Colonic mucosa (tissue), 4 donors: ENCODE results near the gene ADGRA1. TPM values are rescaled to one million over a fixed set of nuclear protein-coding genes. Genes with fewer than 3 reads are reported as not detected.

ENCODE experiments used
- DNase-seq: peaks from one replicate; pipeline ENCODE4 v3.0.0-alpha.2; 2020
- H3K27ac ChIP-seq: fragments of 200-600 bp; one replicate; pipeline ENCODE4 v1.8.0; 2021
- H3K27me3 ChIP-seq: fragments of 200-600 bp; one replicate; pipeline ENCODE4 v1.8.0; 2021
- H3K36me3 ChIP-seq: fragments of 200-600 bp; one replicate; pipeline ENCODE4 v1.8.0; 2021
- H3K4me1 ChIP-seq: fragments of 200-600 bp; one replicate; pipeline ENCODE4 v1.8.0; 2021; ENCODE audit warnings: mild to moderate bottlenecking
- H3K4me3 ChIP-seq: fragments of 200-600 bp; one replicate; pipeline ENCODE4 v1.8.0; 2021
- H3K9ac ChIP-seq, 2 donors: one replicate each; pipeline ENCODE4 v1.7.0; 2013; ENCODE audit warnings: control low read depth in 2 of 2, low read depth in 2 of 2, low read length in 2 of 2
- H3K9me3 ChIP-seq: fragments of 200-600 bp; one replicate; pipeline ENCODE4 v1.8.0; 2021
- intact Hi-C: fragments of 100-400 bp; cut with DNase I; formaldehyde crosslinking; loops from one replicate; pipeline ENCODE4 v1.14.1; 2022
- total RNA-seq, 2 donors: library from RNA; stranded (reverse); fragmentation: NEBNext Ultra II Directional in 1 of 2; extraction: Animal tissue kit (Norgen Biotek cat#: 25700) in 1 of 2; gene quantifications; one replicate each; pipeline ENCODE4 v1.2.1, GENCODE V29; 2021
- TF ChIP-seq, protein P1 (sequence below): fragments of 200-600 bp; IDR thresholded peaks from one replicate; pipeline ENCODE4 v1.8.0; 2022; ENCODE audit warnings: antibody characterized with exemption, mild to moderate bottlenecking
- donor health status: healthy.
- donor health status: DM: no; HTN: no; CAD: no.
- donor health status: DM: no; HTN: no; CAD: no.

ADGRA1 gene
- total RNA-seq, 2 donors from 2014 or later, result not detected

DNA sequence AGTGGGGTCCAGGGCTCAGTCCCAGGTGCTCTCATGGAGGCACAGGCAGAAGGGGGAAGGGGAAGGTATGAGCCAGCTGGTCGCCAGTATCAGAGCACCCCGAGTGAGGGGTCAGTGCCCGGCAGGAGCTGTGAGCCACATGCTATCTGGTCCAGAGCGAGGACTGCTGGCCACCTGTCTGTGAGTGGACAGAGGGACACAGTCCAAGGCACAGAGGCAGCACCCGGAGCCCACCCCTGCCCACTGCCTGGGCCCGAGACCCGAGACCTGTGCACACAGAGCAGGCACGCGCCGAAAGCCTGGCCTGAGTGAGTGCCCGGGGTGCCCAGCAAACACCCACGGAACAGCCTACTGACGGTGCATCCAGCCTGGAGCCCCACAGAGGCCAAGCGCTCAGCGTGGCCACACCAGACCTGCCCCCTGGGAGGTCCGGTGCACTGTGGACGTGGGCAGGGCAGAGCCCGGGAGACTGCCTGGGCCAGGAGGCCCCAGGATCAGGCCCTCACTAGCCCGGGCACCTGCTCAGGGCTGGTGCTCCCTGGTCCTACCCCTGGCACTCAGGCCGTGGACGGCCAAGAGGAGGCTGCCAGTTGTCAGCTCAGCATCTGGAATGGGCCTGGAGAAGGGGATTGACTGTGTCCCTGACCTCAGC, 29.4 kb downstream of the ADGRA1 start:
- Histone ChIP-seq H3K27me3 (no peaks in the 10 kb centered on the region), H3K4me1 (no peaks in the 10 kb centered on the region), H3K36me3 (no peaks in the 10 kb centered on the region), H3K4me3 (no peak overlapping the region), H3K9ac (no peak overlapping the region), H3K27ac (no peak overlapping the region), H3K9me3 (no peaks in the 10 kb centered on the region)
- intact Hi-C loops, result no loop called here
- no peak for DNase-seq
- TF ChIP-seq, protein P1, sequence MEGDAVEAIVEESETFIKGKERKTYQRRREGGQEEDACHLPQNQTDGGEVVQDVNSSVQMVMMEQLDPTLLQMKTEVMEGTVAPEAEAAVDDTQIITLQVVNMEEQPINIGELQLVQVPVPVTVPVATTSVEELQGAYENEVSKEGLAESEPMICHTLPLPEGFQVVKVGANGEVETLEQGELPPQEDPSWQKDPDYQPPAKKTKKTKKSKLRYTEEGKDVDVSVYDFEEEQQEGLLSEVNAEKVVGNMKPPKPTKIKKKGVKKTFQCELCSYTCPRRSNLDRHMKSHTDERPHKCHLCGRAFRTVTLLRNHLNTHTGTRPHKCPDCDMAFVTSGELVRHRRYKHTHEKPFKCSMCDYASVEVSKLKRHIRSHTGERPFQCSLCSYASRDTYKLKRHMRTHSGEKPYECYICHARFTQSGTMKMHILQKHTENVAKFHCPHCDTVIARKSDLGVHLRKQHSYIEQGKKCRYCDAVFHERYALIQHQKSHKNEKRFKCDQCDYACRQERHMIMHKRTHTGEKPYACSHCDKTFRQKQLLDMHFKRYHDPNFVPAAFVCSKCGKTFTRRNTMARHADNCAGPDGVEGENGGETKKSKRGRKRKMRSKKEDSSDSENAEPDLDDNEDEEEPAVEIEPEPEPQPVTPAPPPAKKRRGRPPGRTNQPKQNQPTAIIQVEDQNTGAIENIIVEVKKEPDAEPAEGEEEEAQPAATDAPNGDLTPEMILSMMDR, result no peak

DNA sequence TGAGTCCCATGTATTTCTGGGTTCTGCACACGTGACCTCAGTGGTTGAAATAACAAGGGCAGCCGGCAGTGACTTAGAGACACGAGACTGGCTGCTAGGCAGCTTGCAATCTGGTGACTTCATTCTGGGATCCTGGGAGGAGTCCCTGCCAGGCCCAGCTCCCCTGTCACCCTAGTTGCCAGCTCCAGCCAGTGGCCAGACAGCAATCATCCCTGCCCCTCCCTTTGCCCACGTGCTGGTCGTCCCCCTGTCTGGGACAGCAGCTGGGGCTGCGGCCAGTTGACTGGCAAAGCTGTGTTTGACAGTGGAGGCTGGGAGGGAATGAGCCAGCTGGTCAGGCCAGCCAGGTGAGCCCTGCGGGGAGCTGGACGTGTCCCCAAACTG, 30.0 kb downstream of the ADGRA1 start:
- no peak overlapping the region for H3K27ac ChIP-seq

DNA sequence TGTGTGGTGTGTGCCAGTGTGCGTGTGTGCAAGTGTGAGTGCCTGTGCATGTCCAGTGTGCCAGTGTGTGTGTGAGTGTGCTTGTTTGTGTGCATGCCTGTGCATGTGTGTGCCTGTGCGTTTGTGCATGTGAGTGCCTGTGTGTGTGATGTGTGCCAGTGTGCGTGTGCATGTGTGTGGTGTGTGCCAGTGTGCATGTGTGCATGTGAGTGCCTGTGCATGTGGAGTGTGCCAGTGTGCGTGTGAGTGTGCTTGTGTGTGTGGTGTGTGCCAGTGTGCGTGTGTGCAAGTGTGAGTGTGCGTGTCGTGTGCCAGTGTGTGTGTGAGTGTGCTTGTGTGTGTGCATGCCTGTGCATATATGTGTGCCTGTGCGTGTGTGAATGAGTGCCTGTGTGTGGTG, 33.8 kb downstream of the ADGRA1 start:
- no peak overlapping the region for H3K4me3 ChIP-seq
- no peaks in the 10 kb centered on the region for H3K4me1 ChIP-seq
- no peak for DNase-seq
- intact Hi-C loops, result loop anchor here (5.0 kb wide), 1 partner anchor 284 kb away; no protein-coding TSS in a partner anchor
- no peak overlapping the region for H3K9ac ChIP-seq
- TF ChIP-seq, protein P1, result no peak
- no peaks in the 10 kb centered on the region for H3K27me3 ChIP-seq
- H3K9me3 ChIP-seq, result no peaks in the 10 kb centered on the region
- no peak overlapping the region for H3K27ac ChIP-seq
- no peaks in the 10 kb centered on the region for H3K36me3 ChIP-seq

More for the DNA sequence above, 30.0 kb downstream of the ADGRA1 start:
- DNase-seq, result no peak
- Histone ChIP-seq H3K9me3 (no peaks in the 10 kb centered on the region), H3K4me1 (no peaks in the 10 kb centered on the region), H3K27me3 (no peaks in the 10 kb centered on the region), H3K9ac (no peak overlapping the region), H3K4me3 (no peak overlapping the region), H3K36me3 (no peaks in the 10 kb centered on the region)
- intact Hi-C loops, result no loop called here
- TF ChIP-seq, protein P1, result no peak

DNA sequence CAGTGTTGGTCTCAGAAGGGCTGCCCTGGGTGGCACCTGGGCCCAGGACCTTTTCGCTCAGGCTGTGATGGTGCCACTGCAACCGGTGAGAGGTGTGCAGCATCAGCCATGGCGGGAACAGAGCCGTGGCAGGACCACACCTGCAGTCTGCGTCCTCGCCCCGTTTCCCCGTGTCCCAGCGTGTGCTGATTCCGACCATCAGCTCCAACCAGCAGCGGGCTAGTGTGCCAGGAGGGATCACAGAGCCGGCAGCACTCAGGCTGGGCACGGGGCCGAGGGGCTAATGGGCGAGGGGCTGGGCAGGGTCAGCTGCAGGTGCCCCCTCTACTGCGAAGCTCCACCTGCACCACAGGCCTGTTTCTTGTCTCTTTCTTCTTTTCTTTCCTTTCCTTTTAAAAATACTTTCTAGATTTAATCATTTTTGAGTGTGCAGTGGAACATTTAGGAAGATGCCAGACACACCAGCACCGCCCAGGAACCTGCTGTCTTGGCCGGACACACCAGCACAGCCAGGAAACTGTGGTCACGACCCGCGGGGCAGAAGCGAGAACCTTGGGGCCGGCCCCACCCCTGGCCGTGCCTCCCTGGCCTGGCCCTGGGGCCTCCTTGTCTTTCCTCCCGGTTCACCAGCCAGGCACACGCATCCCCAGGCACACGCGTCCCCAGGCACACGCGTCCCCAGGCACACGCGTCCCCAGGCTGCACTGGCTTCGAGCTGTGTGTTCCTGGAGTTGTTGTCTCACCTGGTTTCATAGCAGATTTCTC, 34.6 kb downstream of the ADGRA1 start:
- TF ChIP-seq, protein P1, result no peak
- Histone ChIP-seq H3K27me3 (no peaks in the 10 kb centered on the region), H3K4me1 (no peaks in the 10 kb centered on the region), H3K36me3 (no peaks in the 10 kb centered on the region), H3K4me3 (no peak overlapping the region), H3K9ac (no peak overlapping the region), H3K9me3 (no peaks in the 10 kb centered on the region), H3K27ac (no peak overlapping the region)
- DNase-seq, result no peak
- intact Hi-C loops, result loop anchor here (5.0 kb wide), 1 partner anchor 285 kb away; no protein-coding TSS in a partner anchor

DNA sequence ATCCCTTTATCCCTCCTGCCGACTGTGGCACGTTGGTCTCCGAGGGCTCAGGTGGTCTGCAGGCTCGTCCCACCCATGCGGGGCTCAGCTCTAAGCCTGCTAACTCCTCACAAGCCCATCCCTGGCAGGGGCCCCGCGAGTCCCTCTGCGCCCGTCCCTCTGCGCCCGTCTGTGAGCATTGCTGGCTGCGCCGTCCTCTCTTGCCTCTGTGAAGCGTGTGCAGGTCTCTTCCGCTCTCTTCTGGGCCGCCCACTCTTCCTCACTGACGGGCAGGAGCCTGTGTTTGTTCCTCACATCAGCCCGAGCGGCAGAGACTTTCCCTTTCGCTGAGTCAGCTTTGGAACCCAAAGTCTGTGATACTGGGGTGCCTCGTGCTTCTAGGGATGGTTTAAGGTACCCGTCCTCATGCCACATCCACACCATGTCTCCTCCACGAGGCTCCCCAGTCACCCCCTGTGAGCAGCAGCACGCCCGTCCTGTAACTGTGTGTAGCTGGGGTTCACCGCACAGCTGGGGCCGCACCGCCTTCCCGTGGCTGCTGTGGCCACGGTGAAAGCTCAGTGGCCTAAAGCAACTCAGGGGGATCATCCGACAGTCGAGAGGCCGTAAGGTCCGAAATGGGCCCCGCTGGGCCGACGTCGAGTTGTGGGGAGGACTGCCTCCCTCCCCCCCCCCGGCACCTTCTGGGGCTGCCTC, 35.5 kb downstream of the ADGRA1 start:
- intact Hi-C loops, result loop anchor here (5.0 kb wide), 1 partner anchor 286 kb away; no protein-coding TSS in a partner anchor
- H3K27ac ChIP-seq, result no peak overlapping the region
- no peak for DNase-seq
- H3K9me3 ChIP-seq, result no peaks in the 10 kb centered on the region
- H3K36me3 ChIP-seq, result no peaks in the 10 kb centered on the region
- H3K27me3 ChIP-seq, result no peaks in the 10 kb centered on the region
- TF ChIP-seq, protein P1, result no peak
- no peak overlapping the region for H3K4me3 ChIP-seq
- H3K9ac ChIP-seq, result no peak overlapping the region
- H3K4me1 ChIP-seq, result no peaks in the 10 kb centered on the region
